Vagina (tissue), 2 donors: ENCODE results near the gene ASPSCR1.

ENCODE experiments used
- CTCF ChIP-seq, 3 experiments: fragments of 450-650 bp in 2 of 3; fragments of 200-600 bp in 1 of 3; sonication (generic) in 1 of 3; IDR thresholded peaks; one replicate each; pipeline ENCODE4 v1.5.1; 2017 to 2019; ENCODE audit warnings: antibody characterized with exemption in 3 of 3, mild to moderate bottlenecking in 2 of 3, moderate library complexity in 2 of 3
- POLR2A ChIP-seq, 2 donors: fragments of 450-650 bp; IDR thresholded peaks; one replicate each; pipeline ENCODE4 v1.6.1; 2017; ENCODE audit warnings: antibody characterized with exemption in 2 of 2, mild to moderate bottlenecking in 2 of 2, moderate library complexity in 2 of 2
- POLR2AphosphoS5 ChIP-seq, 2 donors: sonication (generic); formaldehyde crosslinking; IDR thresholded peaks; one replicate each; pipeline ENCODE4 v1.9.0; 2017; ENCODE audit warnings: antibody characterized with exemption in 2 of 2, mild to moderate bottlenecking in 2 of 2, low read depth in 1 of 2; ENCODE audit not compliant: insufficient read depth in 1 of 2

DNA sequence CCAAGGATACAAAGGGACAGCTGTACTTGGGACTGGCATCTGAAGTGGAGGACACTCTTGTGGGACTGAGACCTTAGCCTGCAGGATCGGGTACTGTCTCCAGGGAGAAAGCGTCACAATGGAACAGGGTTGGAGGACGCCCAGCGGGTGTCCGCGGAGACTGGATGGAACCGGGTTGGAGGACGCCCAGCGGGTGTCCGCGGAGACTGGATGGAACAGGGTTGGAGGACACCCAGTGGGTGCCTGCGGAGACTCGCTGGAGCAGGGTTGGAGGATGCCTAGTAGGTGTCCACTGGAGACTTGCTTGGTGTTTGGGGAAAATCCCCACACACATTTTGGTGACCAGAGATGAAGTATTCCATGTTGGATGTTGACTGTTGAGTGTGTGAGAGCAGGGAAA, 30.2 kb upstream of the ASPSCR1 start, which contains the start of gene MYADML2:
- TF ChIP-seq POLR2AphosphoS5 (IDR thresholded peaks at IDR 0.05; ENCODE audit: insufficient read depth in 1 of 2, low read depth in 1 of 2) (no peak), CTCF (IDR thresholded peaks at IDR 0.05) (no peak), POLR2A (IDR thresholded peaks at IDR 0.05) (no peak)
